GM20000 (cell line): ENCODE results near the gene EPC1.
"Not testable (repeated sequence)": the region's sequence is repeated elsewhere in the genome, so short reads cannot be mapped to it uniquely, and the experiment has no call there.

Experiments used
- DNase-seq: peaks from one replicate; pipeline ENCODE4 v3.0.0; 2012; ENCODE audit warnings: low spot score
- TF ChIP-seq, protein P1 (sequence below): IDR thresholded peaks from 2 replicates; pipeline ENCODE4 v1.5.1; 2012; ENCODE audit warnings: mild to moderate bottlenecking, control low read depth; ENCODE audit errors: extremely low read depth, missing control alignments

Gene EPC1

GRCh38 chr10:32346551-32347362 is at the start of gene EPC1:
Gene EPC1, minus strand, starts transcription at chr10:32347158. Its CDS starts 243 bp downstream, at chr10:32346915.
- TF ChIP-seq, protein P1, sequence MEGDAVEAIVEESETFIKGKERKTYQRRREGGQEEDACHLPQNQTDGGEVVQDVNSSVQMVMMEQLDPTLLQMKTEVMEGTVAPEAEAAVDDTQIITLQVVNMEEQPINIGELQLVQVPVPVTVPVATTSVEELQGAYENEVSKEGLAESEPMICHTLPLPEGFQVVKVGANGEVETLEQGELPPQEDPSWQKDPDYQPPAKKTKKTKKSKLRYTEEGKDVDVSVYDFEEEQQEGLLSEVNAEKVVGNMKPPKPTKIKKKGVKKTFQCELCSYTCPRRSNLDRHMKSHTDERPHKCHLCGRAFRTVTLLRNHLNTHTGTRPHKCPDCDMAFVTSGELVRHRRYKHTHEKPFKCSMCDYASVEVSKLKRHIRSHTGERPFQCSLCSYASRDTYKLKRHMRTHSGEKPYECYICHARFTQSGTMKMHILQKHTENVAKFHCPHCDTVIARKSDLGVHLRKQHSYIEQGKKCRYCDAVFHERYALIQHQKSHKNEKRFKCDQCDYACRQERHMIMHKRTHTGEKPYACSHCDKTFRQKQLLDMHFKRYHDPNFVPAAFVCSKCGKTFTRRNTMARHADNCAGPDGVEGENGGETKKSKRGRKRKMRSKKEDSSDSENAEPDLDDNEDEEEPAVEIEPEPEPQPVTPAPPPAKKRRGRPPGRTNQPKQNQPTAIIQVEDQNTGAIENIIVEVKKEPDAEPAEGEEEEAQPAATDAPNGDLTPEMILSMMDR, result no peak

GRCh38 chr10:32393911-32394310 is 47.0 kb upstream of the EPC1 start:
- TF ChIP-seq, protein P1, result no peak
- no peak for DNase-seq

More at GRCh38 chr10:32346551-32347362, at the start of gene EPC1:
- peak; percentile 96 for DNase-seq

DNA sequence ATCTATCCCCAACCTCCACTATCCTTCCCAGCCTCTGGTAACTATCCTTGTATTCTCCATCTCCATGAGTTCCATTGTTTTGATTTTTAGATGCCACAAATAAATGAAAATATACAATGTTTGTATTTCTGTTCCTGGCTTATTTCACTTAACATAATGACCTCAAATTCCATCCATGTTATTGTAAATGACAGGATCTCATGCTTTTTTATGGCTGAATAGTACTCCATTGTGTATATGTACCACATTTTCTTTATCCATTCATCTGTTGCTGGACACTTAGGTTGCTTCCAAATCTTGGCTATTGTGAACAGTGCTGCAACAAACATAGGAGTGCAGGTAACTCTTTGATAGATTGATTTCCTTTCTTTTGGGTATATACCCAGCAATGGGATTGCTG is 45.3 kb upstream of the EPC1 start:
- DNase-seq, result not testable (repeated sequence)

DNA sequence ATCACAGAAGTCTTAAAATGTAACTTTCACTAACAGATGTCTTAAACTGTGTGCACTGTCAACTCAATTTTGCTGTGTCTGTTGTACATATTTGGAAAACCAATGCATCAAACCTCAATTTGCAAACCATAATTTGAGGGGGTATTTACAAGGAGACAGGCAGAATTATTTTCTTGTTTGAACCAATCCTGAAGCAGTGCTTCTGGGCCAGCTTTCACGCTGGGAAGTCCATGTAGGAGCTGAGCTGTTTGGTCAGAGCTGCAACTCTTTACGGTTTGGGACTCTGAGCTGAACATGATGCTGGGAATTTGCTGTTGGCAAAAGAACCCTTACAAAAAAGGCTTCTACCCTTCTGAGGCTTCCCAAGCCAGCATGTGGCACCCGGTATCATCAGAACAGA is 43.2 kb upstream of the EPC1 start:
- DNase-seq, result no peak
- TF ChIP-seq, protein P1, result no peak

DNA sequence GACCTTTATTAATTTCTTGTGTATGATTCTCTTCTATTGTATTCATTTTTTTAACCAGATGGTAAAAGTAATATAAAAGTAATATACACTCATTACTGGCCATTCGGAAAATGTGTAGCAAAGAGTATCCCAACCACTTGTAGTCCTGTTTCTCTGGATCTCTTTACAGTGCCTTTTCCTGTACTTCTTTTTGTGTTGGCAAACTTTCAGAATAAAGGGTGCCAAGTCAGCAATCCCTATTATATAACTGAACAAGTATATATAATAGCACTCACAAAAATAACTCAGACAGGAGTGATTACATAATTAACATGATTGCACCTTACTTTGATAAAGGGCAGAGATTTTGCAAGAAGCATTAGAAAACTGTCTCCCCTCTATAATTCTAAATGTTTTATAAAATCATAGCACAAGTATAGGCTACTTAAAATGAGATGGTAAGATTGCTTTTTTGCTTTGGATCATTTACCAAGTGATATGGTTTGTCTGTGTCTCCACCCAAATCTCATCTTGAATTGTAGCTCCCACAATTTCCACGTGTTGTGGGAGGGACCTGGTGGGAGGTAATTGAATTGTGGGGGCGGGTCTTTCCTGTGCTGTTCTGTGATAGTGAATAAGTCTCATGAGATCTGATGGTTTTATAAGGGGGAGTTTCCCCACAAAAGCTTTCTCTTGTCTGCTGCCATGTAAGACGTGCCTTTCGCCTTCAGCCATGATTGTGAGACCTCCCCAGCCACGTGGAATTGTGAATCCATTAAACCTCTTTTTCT is 41.5 kb upstream of the EPC1 start:
- TF ChIP-seq, protein P1, result no peak
- DNase-seq, result no peak

GRCh38 chr10:32386623-32387260 is 39.8 kb upstream of the EPC1 start:
- no peak for DNase-seq
- TF ChIP-seq, protein P1, result no peak

DNA sequence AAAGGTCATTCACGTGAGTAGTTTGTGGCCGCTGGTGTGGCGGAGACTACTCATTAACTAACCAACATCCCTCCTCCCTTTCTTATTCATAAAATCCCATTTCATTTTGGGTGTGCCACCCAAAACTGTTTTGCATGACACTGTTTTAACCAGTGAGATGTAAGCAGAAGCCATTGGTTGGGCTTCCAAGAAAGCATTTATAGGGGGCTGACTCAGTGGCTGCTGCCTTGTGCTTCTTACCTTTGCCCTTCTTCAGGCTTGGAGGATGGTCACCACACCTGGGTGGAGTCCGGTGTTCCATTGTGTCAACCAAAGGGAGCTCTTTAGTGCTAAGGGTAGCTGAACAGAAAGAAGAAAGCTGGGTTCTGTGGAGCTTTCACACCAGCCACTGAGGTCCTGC is 37.2 kb upstream of the EPC1 start:
- TF ChIP-seq, protein P1, result no peak

More for the DNA sequence above, 37.2 kb upstream of the EPC1 start:
- DNase-seq, result no peak
